Inferior parietal cortex (tissue), 1 donor: ENCODE results near the gene HMOX1.
"Not testable (repeated sequence)": the region's sequence is repeated elsewhere in the genome, so short reads cannot be mapped to it uniquely, and the experiment has no call there.

Experiments used
- DNase-seq: peaks from one replicate; pipeline ENCODE4 v3.0.0-alpha.2; 2016; ENCODE audit errors: extremely low spot score

HMOX1 gene

GRCh38 chr22:35434061-35434710 lies 53.3 kb downstream of the HMOX1 start:
- no peak for DNase-seq

GRCh38 chr22:35435201-35435740 lies 54.4 kb downstream of the HMOX1 start:
- DNase-seq, result no peak

GRCh38 chr22:35436421-35436820 lies 55.5 kb downstream of the HMOX1 start:
- no peak for DNase-seq

- no peak for DNase-seq
These were observed 56.2 kb downstream of the HMOX1 start for GRCh38 chr22:35437049-35437448.

GRCh38 chr22:35438673-35439364 lies 57.9 kb downstream of the HMOX1 start:
- not testable (repeated sequence) for DNase-seq

GRCh38 chr22:35439365-35439717 lies 58.4 kb downstream of the HMOX1 start:
- no peak for DNase-seq

GRCh38 chr22:35440129-35440528 lies 59.2 kb downstream of the HMOX1 start:
- DNase-seq, result no peak

- DNase-seq, result no peak
These were observed 60.7 kb downstream of the HMOX1 start for GRCh38 chr22:35441489-35442100.

- DNase-seq, result no peak
These were observed 61.6 kb downstream of the HMOX1 start for GRCh38 chr22:35442471-35442870.

- DNase-seq, result no peak
These were observed 62.4 kb downstream of the HMOX1 start for GRCh38 chr22:35443338-35443737.
